ENCODE results near the gene SHISA8. TPM values are rescaled to one million over a fixed set of nuclear protein-coding genes. Genes with fewer than 3 reads are reported as not detected.
A peak's percentile ranks its signal among the peaks of the same experiment; 100 is the strongest.

Gene SHISA8
- total RNA-seq: not detected in 2 replicates
- 0.33 TPM in 1 of 2 replicates, not detected in the other for polyA plus RNA-seq

DNA sequence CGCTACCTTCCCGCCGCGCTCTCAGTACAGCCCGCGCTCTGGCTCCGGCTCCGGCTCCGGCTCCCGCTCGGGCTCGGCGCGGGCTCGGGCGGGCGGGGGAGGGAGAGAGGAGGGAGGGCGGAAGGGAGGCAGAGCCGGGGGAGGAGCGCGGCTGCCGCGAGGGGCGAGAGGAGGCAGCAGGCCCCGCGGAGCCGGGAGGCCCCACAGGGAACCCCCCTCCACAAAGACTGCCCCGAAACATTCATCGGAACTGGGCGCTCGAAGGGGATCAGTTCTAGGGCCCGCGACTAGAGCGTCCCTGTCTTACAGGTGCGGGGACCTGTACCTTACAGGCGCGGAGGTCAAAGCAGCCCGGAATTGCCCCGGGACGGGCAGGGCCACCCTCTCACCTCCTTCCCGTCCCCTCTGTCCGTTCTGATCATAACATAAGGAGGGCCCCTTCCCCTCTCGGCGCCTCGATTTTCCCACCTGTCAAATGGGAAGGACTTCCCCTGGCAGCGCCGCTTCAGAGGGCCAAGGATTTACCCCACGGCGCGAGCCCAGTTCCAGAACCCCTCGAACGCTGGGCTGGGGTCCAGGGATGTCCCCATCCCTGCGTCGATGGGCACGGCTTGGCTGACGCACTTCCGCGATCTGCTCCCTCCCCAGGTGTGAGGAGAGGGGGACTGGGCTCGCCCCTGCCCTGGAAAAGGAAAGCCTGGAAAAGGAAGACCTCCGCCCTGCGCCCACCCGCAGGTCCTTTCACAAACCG, at the start of gene SHISA8:
TSS of gene SHISA8 (minus strand) at position 40 of the 751 bp plus-strand sequence. CDS start 407 bp downstream, outside the sequence.
- Histone ChIP-seq H3K27me3 (peaks cover 86% of the 10 kb centered on the region), H3K36me3 (replicated peaks; ENCODE audit: insufficient read depth, low read depth) (no peaks in the 10 kb centered on the region), H3K9me2 (replicated peaks; ENCODE audit: insufficient read depth) (no peaks in the 10 kb centered on the region), H3K79me2 (no peaks in the 10 kb centered on the region), H3K9me3 (ENCODE audit: low read depth) (no peaks in the 10 kb centered on the region), H3K4me3 (peak within 1 kb of the TSS; percentile 33), H2AFZ (peak within 1 kb of the TSS; percentile 56), H3K27ac (no peak within 1 kb of the TSS), H4K20me1 (ENCODE audit: insufficient read depth, poor library complexity, severe bottlenecking) (peaks cover 3% of the 10 kb centered on the region), H3K4me1 (ENCODE audit: insufficient read depth) (peaks cover 13% of the 10 kb centered on the region), H3K4me2 (peak within 1 kb of the TSS; percentile 93)
- peak; percentile 80 for DNase-seq (ENCODE audit: low spot score)
- WGBS (ENCODE audit: low lambda C conversion rate, missing lambda C conversion rate): 10% methylated on average over 34 of the region's 63 CpGs
- TF ChIP-seq EZH2 (IDR thresholded peaks at IDR 0.05; ENCODE audit: borderline replicate concordance): peak; percentile 70
- no peak for TF ChIP-seq CTCF (IDR thresholded peaks at IDR 0.05; ENCODE audit: poor library complexity)

DNA sequence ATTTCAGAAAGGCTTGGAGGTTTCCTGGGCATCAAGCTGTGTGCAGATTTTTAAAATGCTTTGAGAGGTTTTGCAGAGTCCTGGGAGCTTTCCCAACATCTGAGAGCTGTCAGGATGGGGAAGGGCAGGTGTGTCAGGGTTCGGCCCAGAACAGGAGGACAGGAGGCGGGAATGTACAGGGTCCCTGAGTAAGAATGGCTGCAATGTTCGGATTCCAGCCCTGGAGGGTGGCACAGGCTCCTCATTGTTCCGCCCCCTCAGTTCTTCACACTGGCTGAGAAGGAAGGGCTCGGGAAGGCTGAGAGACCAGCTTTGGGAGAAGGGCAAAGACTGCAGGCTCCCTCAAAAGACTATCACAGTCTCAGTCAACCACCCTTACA, 49.2 kb upstream of the SHISA8 start:
- 81% methylated on average over 5 of the region's 5 CpGs for WGBS (ENCODE audit: low lambda C conversion rate, missing lambda C conversion rate)
- no peak overlapping the region for H3K4me3 ChIP-seq
- no peaks in the 10 kb centered on the region for H3K4me1 ChIP-seq (ENCODE audit: insufficient read depth)

GRCh38 chr22:41963453-41964111, 48.7 kb upstream of the SHISA8 start:
- DNase-seq (ENCODE audit: low spot score): no peak
- no peaks in the 10 kb centered on the region for H4K20me1 ChIP-seq (ENCODE audit: insufficient read depth, poor library complexity, severe bottlenecking)
- no peak overlapping the region for H3K27ac ChIP-seq
- no peak overlapping the region for H3K4me3 ChIP-seq
- no peaks in the 10 kb centered on the region for H3K36me3 ChIP-seq (replicated peaks; ENCODE audit: insufficient read depth, low read depth)
- no peaks in the 10 kb centered on the region for H3K27me3 ChIP-seq
- TF ChIP-seq EZH2phosphoT487 (IDR thresholded peaks at IDR 0.05; ENCODE audit: low read depth, severe bottlenecking, unreplicated experiment): no peak
- TF ChIP-seq CTCF (IDR thresholded peaks at IDR 0.05; ENCODE audit: poor library complexity): no peak
- TF ChIP-seq EZH2 (IDR thresholded peaks at IDR 0.05; ENCODE audit: borderline replicate concordance): no peak
- H3K9me2 ChIP-seq (replicated peaks; ENCODE audit: insufficient read depth): no peaks in the 10 kb centered on the region
- H2AFZ ChIP-seq: no peak overlapping the region
- H3K4me1 ChIP-seq (ENCODE audit: insufficient read depth): no peaks in the 10 kb centered on the region
- no peaks in the 10 kb centered on the region for H3K9me3 ChIP-seq (ENCODE audit: low read depth)
- no peaks in the 10 kb centered on the region for H3K79me2 ChIP-seq
- H3K4me2 ChIP-seq: no peak overlapping the region
- 68% methylated on average over 9 of the region's 9 CpGs for WGBS (ENCODE audit: low lambda C conversion rate, missing lambda C conversion rate)

More for the DNA sequence above, 49.2 kb upstream of the SHISA8 start:
- Histone ChIP-seq H3K9me3 (ENCODE audit: low read depth) (no peaks in the 10 kb centered on the region), H3K4me2 (no peak overlapping the region), H3K9me2 (replicated peaks; ENCODE audit: insufficient read depth) (no peaks in the 10 kb centered on the region), H3K27me3 (no peaks in the 10 kb centered on the region), H3K79me2 (no peaks in the 10 kb centered on the region), H3K27ac (no peak overlapping the region), H3K36me3 (replicated peaks; ENCODE audit: insufficient read depth, low read depth) (no peaks in the 10 kb centered on the region), H4K20me1 (ENCODE audit: insufficient read depth, poor library complexity, severe bottlenecking) (no peaks in the 10 kb centered on the region), H2AFZ (no peak overlapping the region)
- TF ChIP-seq CTCF (IDR thresholded peaks at IDR 0.05; ENCODE audit: poor library complexity): no peak
- no peak for DNase-seq (ENCODE audit: low spot score)
